Thoracic aorta (tissue), 2 donors: ENCODE results near the gene BMP2. TPM values are rescaled to one million over a fixed set of nuclear protein-coding genes. Genes with fewer than 3 reads are reported as not detected.
A peak's percentile ranks its signal among the peaks of the same experiment; 100 is the strongest.

Experiments used
- ATAC-seq: fragments of 150-250 bp; one replicate; pipeline ENCODE4 v1.8.0; 2017; ENCODE audit warnings: low read depth; ENCODE audit not compliant: insufficient number of reproducible peaks, low FRiP score
- DNase-seq: peaks from one replicate; pipeline ENCODE4 v3.0.0-alpha.2; 2020; ENCODE audit warnings: low spot score
- H3K27ac ChIP-seq, 2 donors: fragments of 200-600 bp; sonication (generic); 1 replicate in 1 of 2; 2 replicates in 1 of 2; pipeline ENCODE4 v1.5.1; 2016; ENCODE audit warnings: mild to moderate bottlenecking in 2 of 2, moderate library complexity in 2 of 2
- H3K27me3 ChIP-seq: fragments of 200-600 bp; sonication (generic); replicated peaks from 2 replicates; pipeline ENCODE4 v1.6.0; 2016; ENCODE audit warnings: mild to moderate bottlenecking; ENCODE audit not compliant: insufficient read depth
- H3K36me3 ChIP-seq: fragments of 200-600 bp; sonication (generic); one replicate; pipeline ENCODE4 v1.5.1; 2016
- H3K4me1 ChIP-seq, 2 donors: fragments of 200-600 bp; sonication (generic); 1 replicate in 1 of 2; 2 replicates in 1 of 2; pipeline versions ENCODE4 v1.5.1 to v1.6.0; 2016; ENCODE audit warnings: low read depth in 2 of 2, mild to moderate bottlenecking in 1 of 2; ENCODE audit not compliant: control insufficient read depth in 1 of 2
- H3K4me3 ChIP-seq: fragments of 200-600 bp; sonication (generic); 2 replicates; pipeline ENCODE4 v1.5.1; 2016; ENCODE audit warnings: mild to moderate bottlenecking
- H3K9me3 ChIP-seq: fragments of 200-600 bp; sonication (generic); 2 replicates; pipeline ENCODE4 v1.5.1; 2016
- total RNA-seq, 2 donors: library from RNA; depleted of rRNA; stranded (reverse); fragments of >200 nt; gene quantifications; one replicate each; pipeline versions ENCODE4 v1.1.0 to v1.2.3, GENCODE V29; 2016
- TF ChIP-seq, protein P1 (sequence below): fragments of 200-600 bp; sonication (generic); IDR thresholded peaks from one replicate; pipeline ENCODE4 v1.5.1; 2019; ENCODE audit warnings: antibody characterized with exemption

The BMP2 gene
- total RNA-seq = 10 to 100 TPM in 1 of 2 donors, 1 to 10 TPM in 1; 8.3 to 10.4 TPM

DNA sequence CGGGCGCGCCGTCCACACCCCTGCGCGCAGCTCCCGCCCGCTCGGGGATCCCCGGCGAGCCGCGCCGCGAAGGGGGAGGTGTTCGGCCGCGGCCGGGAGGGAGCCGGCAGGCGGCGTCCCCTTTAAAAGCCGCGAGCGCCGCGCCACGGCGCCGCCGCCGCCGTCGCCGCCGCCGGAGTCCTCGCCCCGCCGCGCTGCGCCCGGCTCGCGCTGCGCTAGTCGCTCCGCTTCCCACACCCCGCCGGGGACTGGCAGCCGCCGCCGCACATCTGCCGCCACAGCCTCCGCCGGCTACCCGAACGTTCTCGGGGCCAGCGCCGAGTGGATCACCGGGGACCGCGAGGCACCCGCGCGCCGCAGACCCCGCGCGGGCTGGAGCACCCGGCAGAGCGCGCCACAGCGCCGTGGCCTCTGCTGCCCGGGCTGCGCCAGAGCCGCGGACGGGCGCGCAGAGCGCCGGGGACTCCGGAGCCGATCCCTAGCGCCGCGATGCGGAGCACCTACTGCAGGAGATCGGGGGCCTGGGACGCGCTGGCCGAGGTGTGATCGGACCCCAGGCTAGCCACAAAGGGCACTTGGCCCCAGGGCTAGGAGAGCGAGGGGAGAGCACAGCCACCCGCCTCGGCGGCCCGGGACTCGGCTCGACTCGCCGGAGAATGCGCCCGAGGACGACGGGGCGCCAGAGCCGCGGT is at the start of gene BMP2:
Gene BMP2, plus strand, starts transcription at position 151 of the 692 bp plus-strand sequence. CDS start 2,441 bp downstream, outside the sequence.
- no peak for DNase-seq
- TF ChIP-seq, protein P1, sequence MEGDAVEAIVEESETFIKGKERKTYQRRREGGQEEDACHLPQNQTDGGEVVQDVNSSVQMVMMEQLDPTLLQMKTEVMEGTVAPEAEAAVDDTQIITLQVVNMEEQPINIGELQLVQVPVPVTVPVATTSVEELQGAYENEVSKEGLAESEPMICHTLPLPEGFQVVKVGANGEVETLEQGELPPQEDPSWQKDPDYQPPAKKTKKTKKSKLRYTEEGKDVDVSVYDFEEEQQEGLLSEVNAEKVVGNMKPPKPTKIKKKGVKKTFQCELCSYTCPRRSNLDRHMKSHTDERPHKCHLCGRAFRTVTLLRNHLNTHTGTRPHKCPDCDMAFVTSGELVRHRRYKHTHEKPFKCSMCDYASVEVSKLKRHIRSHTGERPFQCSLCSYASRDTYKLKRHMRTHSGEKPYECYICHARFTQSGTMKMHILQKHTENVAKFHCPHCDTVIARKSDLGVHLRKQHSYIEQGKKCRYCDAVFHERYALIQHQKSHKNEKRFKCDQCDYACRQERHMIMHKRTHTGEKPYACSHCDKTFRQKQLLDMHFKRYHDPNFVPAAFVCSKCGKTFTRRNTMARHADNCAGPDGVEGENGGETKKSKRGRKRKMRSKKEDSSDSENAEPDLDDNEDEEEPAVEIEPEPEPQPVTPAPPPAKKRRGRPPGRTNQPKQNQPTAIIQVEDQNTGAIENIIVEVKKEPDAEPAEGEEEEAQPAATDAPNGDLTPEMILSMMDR = no peak
- H3K9me3 ChIP-seq = no peaks in the 10 kb centered on the region
- H3K36me3 ChIP-seq = no peaks in the 10 kb centered on the region
- H3K27ac ChIP-seq = peak within 1 kb of the TSS; percentile 51 to 72
- ATAC-seq = peak; percentile 25
- H3K4me3 ChIP-seq = peak within 1 kb of the TSS; percentile 86
- H3K27me3 ChIP-seq = no peaks in the 10 kb centered on the region
- peaks cover 0 to 18% of the 10 kb centered on the region in 2 donors for H3K4me1 ChIP-seq

DNA sequence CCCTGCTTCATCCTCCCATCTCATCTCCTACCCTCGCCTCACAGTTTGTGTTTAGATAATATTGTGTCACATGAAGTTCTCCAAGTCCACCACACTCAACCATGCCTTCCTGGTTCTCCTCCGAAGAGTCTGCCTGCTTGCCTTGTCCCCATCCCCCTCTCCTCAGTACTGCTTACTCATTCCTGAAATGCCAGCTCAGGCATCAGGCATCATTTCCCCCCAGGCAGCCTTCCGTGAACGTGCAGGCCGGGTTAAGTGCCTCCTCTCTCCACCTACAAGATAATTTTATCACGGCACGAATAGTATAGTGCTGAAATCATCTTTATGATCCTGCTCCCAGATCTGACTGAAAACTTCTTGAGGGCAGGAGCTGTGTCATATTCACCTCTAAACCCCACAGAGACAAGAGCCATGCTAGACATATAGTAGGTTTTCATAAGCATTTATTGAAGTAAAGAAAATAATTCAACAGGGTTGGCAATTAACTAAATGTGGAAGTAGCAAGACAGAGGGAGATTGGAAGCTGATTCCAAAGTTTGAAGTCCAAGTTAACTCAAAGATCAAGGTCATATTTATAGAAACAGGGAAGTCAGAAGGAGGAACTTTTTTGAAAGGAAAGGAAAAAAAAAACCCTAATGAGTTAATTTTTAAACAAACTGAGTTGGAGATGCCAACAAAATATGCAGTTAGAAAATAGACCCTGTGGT is 48.7 kb upstream of the BMP2 start:
- no peaks in the 10 kb centered on the region for H3K27me3 ChIP-seq
- DNase-seq = no peak
- TF ChIP-seq, protein P1 = no peak
- ATAC-seq = no peak
- no peaks in the 10 kb centered on the region for H3K9me3 ChIP-seq
- H3K27ac ChIP-seq = no peak overlapping the region
- H3K4me3 ChIP-seq = no peak overlapping the region
- H3K4me1 ChIP-seq = no peaks in the 10 kb centered on the region
- no peaks in the 10 kb centered on the region for H3K36me3 ChIP-seq

DNA sequence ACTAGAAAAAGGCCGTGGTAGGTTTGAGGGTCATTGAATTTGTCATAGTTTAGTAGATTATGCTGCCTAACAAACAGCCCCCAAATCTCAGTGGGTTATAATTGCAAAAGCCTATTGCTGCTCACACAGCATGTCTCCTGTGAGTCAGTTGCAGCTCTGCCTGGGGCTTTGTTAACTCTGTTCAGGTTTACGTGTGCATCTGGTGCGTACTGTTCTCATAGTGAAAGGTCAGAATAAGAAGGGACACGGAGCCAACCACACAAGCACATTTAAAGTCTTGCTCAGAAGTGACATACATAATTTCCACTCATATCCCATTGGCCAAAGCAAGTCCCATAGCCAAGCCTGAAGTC is 48.1 kb upstream of the BMP2 start:
- no peaks in the 10 kb centered on the region for H3K27me3 ChIP-seq
- DNase-seq (no peak), ATAC-seq (no peak)
- H3K4me1 ChIP-seq = no peaks in the 10 kb centered on the region
- H3K27ac ChIP-seq = no peak overlapping the region
- H3K4me3 ChIP-seq = no peak overlapping the region
- TF ChIP-seq, protein P1 = no peak
- H3K9me3 ChIP-seq = no peaks in the 10 kb centered on the region
- no peaks in the 10 kb centered on the region for H3K36me3 ChIP-seq

DNA sequence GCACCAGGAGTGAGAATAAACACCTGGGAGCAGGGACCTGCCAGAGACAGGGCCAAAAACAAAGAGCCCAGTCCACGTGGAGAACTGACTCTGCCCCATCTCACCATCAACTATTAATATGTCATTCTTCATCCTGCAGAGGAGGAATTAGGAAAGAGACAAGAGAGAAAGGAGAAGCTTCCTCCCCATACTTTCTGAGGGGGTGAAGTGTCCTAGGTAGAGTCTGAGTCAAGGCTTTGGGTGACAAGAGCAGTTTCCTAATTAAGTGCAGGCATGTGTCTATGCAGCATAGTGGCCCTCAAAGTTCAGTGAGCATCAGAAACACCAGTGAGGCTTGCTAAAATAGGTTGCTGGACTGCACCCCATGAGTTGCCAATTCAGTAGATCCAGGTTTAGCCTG is 40.7 kb upstream of the BMP2 start:
- Histone ChIP-seq H3K36me3 (no peaks in the 10 kb centered on the region), H3K9me3 (no peaks in the 10 kb centered on the region), H3K27me3 (no peaks in the 10 kb centered on the region), H3K4me1 (no peaks in the 10 kb centered on the region), H3K27ac (no peak overlapping the region), H3K4me3 (no peak overlapping the region)
- TF ChIP-seq, protein P1 = no peak
- DNase-seq (no peak), ATAC-seq (no peak)

DNA sequence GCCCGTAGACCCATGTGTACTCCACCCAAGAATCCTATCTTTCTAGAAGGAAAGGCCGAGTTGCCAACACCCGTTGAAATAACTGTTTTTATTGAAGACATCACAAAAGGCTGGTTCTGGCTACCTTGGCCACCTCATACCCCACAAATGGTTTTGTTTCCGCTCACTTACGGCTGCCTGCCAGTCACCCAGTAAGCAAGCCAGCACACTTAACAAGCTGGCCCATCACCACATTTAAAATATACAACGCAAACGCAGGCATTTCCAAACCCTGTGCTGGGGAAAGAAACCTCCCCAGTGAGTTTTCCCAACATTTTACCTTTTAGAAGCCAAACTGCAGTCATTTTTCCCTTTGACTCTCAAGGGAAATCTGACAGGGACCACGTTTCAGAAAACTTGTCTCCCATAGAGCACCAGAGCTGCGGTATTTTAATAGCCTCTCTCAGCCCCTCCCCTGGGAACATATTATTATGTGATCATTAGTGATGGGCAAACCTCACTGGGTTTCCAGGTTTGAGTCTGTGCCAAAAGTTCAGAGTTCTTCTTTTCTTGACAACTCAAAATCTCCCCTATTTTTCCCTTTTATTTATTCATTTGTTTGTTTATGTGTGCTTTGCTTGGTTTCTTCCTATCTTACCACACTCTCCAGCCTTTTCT is 36.7 kb upstream of the BMP2 start:
- Histone ChIP-seq H3K4me1 (peaks cover 0 to 4% of the 10 kb centered on the region in 2 donors), H3K27me3 (no peaks in the 10 kb centered on the region), H3K4me3 (no peak overlapping the region), H3K36me3 (no peaks in the 10 kb centered on the region), H3K9me3 (no peaks in the 10 kb centered on the region), H3K27ac (no peak overlapping the region)
- no peak for DNase-seq
- no peak for ATAC-seq
- TF ChIP-seq, protein P1 = no peak
